ENCODE data around the gene C7orf57.
"Not testable (repeated sequence)": the region's sequence is repeated elsewhere in the genome, so short reads cannot be mapped to it uniquely, and the experiment has no call there.

The C7orf57 gene

DNA sequence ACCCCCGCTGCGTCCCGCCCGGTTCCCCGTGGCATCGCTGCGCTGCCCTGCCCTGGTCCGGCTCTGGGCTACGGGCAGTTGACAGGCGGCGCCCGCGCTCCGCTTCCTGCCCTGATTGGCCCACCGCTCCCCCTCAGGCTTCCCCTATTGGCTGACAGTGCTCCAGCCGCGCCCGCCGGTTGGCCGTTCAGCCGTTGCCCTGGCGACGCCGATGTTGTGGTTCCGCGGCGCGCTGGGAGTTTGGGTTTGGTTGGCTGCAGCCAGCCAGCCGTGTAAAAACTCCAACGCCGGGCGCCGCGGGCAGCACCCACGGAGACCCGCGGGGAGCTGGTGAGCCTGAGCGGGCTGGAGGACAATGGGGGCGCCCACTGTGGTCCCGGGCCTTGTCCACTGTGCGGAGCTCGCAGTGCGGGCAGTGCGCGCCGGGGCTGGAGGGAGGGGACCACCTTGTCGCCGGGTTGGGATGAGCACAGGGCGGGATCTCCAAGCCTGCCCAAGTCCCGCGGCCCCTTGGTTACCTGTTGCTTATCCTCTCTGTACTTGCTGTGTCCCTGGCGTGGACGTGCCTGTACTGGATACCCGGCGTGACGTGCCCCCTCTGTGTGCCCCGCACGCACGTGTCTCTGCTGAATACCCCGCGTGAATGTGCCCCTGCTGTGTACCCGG is at the start of gene C7orf57:
TSS of gene C7orf57 (plus strand) at position 243 of the 666 bp plus-strand sequence. CDS start 766 bp downstream, outside the sequence.
- DNase-seq: no peak

DNA sequence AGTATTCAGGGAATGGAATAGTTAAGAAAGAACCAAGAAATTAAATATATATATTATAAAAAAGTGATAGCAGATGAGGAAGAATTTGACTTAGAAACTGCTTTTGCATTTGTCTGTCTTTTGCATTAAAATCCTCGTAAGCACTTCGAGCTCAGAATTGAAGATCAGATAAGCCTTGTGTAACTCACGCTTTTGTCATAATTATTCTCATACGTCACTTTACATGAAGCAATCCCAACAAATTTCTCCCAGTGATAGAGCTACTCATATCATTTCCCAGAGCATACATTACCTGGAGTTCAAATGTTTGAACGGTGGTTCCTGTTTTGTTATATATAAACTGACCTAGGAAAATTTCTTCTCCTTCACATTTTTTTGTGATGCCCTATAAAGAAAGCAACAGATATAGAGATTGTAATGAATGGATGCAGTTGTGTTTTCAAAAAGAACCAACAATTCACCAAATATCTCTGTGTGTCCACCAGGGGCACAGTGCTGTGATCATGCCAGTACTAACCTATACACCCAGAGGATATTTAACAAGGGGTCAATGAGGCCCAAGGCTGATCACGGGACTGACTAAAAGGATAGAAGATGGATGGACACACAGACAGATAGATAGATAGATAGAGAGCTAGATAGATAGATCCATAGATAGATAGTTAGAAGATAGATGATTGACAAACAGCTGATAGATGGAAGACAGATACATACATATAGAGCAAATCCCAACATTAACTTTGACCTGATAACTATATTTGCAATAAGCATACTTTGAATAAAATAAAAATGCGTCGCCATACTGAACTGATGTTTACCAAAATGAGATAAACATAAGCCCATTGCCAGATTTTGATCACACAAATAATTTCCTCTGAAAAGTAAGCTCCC is 46.6 kb upstream of the C7orf57 start:
- DNase-seq: no peak

DNA sequence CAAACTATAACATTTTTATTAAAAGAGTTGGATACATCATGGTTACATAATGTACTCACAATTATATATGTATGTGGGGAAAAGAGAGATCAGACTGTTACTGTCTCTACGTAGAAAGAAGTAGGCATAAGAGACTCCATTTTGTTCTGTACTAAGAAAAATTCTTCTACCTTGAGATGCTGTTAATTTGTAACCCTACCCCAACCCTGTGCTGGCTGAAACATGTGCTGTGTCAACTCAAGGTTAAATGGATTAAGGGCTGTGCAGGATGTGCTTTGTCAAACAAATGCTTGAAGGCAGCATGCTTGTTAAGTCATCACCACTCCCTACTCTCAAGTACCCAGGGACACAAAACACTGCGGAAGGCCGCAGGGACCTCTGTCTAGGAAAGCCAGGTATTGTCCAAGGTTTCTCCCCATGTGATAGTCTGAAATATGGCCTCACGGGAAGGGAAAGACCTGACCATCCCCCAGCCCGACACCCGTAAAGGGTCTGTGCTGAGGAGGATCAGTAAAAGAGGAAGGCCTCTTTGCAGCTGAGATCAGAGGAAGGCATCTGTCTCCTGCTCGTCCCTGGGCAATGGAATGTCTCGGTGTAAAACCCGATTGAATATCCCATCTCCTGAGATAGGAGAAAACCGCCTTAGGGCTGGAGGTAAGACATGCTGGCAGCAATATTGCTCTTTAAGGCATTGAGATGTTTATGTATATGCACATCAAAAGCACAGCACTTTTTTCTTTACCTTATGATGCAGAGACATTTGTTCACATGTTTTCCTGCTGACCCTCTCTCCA is 45.5 kb upstream of the C7orf57 start:
- DNase-seq: not testable (repeated sequence)

DNA sequence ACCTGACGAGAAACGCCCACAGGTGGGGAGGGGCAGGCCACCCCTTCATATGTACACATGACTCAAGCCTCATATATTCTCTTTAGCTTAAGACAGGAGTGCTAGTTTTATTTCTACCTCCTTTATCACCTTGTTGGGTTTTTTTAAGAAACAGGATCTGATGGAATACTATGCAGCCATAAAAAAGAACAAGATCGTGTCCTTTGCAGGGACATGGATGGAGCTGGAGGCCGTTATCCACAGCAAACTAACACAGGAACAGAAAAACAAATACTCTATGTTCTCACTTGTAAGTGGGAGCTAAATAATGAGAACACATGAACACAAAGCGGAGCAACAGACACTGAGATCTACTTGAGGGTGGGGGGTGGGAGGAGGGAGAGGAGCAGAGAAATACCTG is 44.8 kb upstream of the C7orf57 start:
- DNase-seq: no peak

DNA sequence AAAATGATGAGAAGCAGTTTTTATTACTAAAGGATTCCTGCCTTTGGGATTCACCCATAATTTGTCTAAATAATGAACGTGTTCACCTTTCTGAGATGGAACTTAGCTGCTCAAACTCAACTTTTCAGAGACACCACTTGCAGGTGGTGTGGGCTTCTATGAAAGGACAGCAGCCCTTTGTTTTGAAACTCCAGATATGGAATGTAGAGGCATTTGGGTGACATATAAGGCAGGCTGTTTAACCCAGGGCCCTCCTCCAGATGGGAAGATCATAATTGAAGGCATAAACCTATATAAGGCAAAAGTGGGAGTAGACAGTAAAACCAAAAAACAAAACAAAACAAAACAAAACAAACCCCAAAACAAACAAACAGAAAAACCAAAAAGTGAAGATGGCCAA is 44.1 kb upstream of the C7orf57 start:
- no peak for DNase-seq

DNA sequence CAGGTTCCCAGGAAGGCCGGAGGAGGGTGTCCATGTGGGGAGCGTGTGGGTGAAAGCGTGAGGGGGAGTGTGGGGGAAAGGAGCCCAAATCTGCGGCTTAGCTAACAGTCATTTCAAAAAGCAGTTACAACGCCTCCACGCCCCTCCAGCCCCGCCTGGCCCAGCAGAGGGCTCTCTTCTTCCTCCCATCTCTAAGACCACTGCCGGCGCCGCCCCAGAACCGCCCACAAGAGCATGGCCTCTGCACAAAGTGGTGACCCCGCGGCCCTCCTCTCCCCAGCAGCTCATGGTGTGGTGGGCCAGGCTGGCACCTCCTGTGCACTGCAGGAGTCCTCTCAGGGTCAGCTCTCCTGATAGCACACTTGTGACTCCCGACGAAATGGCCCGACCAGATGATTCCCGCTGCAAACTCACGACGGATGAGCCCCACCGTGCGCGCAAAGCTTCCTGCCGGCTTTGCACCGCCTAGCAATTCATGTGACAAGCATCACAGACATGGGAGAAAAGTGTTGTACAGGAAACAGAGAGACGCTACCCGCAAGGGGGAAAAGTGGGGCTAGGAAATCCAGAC is 43.5 kb upstream of the C7orf57 start:
- DNase-seq: no peak

DNA sequence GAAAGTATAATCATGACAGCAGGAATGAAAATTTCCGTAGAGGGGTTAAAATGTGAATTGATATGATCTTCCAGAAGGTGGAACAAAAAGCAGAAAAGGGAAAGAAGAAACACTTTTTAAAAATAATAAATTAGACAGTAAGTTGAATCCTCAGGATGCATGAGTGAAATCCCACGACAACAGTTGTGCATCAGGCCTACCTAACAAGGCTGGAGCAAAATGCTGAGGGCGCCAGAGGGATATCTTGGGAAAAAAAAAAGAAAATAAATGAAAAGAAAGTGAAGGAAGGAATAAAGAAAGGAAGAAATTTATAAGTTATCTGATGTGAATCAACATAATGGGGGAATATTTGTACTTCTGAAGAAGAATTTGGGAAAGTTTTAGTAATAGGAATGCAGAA is 42.9 kb upstream of the C7orf57 start:
- no peak for DNase-seq

DNA sequence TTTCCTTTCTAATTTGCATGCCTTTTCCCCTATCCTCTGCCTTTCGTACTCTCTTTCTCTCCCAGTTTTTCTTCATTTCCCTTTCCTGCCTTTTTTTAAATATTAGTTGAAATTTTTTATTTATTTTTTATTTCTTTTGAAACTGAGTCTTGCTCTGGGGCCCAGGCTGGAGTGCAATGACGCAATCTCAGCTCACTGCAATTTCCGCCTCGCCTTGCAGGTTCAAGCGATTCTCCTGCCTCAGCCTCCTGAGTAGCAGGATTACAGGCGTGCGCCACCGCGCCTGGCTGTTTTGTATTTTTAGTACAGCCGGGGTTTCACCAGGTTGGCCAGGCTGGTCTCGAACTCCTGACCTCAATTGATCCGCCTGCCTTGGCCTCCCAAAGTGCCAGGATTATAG is 35.9 kb upstream of the C7orf57 start:
- DNase-seq: no peak

DNA sequence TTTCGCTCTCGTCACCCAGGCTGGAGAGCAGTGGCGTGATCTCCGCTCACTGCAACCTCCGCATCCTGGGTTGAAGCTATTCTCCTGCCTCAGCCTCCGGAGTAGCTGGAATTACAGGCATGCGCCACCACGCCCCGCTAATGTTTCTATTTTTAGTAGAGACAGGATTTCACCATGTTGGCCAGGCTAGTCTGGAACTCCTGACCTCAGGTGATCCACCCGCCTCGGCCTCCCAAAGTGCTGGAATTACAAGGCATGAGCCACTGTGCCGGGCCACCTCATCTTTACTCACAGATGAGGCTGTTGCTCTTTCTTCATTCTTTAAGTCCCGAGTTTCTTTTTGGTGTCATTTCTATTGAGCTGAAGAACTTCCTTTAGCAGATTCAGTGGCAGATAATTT is 35.2 kb upstream of the C7orf57 start:
- not testable (repeated sequence) for DNase-seq

DNA sequence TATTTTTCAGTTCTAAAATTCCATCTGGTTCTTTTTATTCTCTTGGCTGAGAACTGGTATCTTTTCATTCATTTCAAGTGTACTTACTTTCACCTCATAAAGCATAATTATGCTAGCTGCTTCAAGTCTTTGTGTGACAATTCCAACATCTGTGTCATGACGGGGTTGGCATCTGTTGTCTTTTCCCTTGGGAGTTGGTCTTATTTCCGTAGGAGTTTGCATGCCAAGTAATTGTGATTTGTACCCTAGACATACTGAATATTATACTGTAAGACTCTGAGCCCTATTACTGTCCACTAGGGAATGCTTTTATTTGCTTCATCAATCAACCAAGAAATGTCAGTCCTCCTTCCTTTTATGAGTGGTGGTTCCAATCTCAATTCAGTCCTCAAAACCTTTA is 31.3 kb upstream of the C7orf57 start:
- DNase-seq: no peak

DNA sequence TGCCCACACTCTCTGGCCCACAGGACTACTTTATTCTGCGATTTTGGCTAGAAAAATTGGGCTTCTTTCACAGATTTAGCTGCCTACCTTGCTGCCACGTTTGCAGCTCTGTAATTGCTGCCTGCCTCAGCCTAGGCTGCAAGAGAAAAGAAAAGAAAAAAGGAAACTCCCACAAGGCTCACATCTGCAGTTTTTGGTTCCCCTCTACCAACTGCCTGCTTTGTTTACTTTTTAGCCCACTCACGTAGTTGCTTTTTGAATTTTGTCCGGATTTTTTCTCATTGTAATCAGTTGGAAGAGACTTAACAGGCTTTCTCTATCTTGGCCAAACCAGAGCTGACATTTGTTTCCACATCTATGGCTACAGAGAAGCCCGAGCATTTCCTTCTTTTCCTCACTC is 30.7 kb upstream of the C7orf57 start:
- DNase-seq: no peak

DNA sequence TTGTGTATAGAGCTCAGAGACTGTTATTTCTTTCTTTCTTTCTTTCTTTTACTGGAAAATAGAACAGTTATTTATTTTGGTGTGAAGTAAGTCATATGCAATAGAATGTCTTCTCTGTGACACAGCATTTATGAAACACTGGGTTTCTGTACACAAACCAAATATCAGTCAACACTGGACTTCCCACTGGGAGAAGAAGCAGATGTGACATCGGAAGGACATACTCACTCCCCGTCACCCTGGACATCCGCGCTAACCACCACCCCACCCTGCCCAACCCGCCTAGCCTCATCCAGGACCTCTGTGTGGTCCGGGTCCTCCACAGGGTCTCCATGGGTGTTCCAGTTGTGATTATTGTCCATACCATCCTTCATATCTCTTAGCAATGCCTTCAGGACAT is 28.5 kb upstream of the C7orf57 start:
- no peak for DNase-seq

DNA sequence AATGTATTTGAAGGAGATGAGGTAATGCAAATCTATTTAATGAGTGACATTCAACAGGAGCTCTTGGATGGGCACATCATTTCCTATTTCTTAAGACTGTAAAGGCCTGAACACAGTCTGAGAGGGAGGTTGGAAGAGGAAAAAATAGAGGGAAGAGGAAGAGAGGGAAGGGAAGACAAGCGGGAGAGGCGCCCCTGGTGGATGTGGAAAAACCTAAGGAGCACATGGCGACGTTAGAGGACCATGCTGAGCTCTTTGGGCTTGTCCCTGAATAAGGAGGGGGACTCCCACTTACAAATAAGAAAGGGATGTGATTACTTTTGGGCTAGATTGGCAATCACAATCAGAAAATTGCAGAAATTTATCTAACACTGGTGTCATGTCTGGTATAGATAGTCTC is 26.1 kb upstream of the C7orf57 start:
- no peak for DNase-seq

DNA sequence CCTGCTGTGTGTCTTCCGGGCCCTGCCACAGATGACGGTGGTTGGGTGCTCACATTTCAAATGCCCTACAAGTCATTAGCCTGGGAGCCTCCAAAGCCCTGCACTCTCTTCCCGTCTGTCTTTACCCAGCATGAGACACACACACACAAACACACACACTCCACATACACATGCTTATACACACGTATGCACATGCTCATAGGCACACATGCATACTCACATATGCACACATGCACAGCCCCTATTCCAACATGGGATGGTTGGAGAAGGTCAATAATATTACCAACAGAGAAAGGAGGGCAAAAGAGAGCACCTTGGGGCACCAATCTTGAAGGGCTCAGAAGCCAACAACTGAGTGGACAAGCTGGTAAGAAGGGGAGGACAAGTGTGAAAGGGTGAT is 25.4 kb upstream of the C7orf57 start:
- no peak for DNase-seq

DNA sequence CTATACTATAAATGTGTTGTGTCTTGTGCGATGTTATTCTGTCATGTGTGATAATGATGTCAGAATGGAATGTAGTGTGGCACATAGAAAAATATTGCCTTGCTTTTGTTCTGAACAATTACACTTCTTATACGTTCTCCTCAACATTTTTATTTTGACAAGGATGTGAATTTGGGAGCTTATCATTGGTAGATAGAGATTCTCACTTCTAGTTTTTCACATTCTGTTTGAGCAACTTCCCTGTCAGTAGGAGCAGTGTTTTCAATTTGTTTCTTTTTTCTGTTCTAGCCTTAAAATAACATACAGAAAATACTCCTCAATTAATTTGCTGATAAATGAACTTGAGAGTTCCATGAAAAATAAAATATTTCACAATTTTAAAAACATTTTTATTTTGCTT is 24.0 kb upstream of the C7orf57 start:
- DNase-seq: no peak

DNA sequence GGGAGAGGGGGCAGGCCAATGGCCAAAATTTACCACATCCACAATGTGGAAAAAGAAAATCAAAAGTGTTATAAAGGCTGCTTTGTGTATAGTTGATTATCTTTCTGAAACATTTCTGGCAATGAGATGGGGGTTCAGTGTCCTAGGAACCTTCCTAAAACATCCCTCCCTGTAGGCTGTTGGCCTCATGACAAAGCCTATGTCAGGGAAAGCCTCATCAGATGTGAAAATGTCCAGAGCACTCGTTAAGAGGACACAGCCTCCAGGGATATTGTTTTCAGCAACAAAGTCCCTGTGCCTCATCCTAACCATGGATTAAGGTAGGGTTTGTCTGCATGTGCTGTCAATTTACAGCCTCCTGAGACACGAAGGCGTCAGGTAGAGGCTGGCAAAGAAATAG is 23.4 kb upstream of the C7orf57 start:
- no peak for DNase-seq

DNA sequence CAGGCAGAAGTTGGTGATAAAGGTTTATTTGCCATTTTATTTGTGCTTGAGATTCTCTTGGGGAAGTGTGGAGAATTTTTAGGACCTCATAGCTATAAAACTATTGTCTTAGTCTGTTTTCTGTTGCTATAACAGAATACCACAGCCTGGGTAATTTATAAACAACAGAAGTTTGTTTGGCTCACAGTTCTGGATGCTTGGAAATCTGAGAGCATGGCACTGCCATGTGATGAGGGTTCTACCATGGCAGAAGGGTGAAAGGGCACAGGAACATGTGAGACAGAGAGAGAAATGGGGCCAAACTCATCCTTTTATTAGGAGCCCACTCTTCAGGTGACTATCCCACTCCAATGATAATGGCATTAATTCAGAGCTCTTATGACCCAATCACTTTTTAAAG is 18.7 kb upstream of the C7orf57 start:
- no peak for DNase-seq

DNA sequence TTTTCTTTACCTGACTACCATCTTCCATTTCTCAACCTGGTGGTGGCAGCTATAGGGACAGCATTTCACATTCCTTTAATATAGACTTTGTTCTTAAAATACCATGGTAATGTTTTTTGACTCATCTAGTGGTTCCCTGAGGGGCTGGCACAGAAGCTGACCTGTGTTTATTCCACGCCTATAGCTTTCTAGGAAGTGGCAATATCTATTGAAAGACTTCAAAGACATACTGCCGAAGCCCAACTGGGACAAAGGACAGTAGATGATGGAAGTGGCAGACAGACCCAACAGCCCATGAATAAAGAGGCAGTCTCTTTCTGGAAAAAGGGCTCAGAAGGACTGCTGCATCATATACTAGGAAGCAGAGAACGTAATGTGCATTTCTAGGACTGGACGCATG is 17.7 kb upstream of the C7orf57 start:
- no peak for DNase-seq

DNA sequence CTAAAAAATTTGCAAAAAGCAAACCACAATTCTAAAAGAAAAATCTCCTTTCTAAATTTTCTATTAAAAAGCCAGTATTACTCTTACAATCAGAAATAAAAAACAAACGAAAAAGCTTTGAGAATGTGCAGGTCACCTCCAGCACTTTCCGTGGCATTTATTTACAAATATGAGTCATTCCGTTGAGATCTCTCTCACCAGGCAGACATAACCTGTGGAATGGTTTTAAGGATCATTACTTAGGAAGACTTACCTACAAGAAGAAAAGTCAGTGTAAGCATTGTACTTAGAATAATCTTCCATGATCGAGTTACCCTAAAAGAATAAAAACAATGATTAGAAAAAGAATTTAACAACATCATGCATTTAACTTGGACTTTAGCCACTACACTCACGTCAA is 9.7 kb upstream of the C7orf57 start:
- no peak for DNase-seq

DNA sequence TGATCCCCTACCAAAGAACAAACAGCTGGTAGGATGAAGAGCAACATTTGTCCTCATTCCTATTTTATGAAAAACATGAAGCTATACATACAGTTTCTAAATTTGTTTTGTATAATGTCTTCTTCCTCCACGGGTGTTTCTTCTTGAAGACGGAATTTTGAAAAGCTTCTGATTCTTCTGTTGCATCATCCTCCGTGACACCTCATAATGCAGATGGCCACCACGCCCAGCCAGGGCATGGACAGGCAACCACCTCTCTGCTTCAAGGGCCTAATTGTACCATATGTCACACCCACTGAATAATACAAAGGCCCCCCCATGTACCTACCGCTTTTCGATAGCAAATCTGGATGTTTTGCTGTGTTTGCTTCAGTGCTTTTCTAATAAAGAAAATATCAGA is 6.4 kb upstream of the C7orf57 start, which contains the start of gene SUN3:
TSS of gene SUN3 (minus strand) at position 170 of the 400 bp plus-strand sequence. CDS start at position 1, 169 bp downstream.
- no peak for DNase-seq

DNA sequence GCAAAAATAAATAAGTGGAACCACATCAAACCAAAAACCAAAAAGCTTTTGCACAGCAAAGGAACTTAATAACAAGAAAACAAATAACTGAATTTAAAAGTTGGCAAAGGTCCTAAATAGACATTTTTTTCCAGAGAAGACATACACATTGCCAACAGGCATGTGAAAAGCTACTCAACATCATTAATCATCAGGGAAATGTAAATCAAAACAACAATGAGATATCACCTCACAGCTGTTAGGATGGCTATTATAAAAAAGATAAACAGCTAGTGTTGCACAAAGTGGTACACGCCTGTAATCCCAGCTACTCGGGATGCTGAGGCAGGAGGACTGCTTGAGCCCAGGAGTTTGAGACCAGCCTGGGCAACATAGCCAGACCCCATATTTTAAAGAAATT is 4.2 kb upstream of the C7orf57 start:
- DNase-seq: no peak

DNA sequence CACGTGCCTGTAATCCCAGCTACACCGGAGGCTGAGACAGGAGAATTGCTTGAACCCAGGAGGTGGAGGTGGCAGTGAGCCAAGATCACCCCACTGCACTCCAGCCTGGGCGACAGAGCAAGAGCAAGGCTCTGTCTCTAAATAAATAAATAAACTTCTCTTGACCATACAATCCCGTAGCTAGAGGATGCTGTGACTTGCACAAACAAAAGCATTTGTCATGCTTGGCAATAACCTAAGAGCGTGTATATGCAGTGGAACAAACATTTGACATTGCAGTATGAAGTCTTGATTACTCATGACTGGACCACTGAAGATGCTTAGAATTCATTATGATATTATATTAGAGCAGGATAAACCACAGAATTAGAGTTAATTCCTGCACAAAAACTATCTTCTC is 1.4 kb upstream of the C7orf57 start:
- no peak for DNase-seq

DNA sequence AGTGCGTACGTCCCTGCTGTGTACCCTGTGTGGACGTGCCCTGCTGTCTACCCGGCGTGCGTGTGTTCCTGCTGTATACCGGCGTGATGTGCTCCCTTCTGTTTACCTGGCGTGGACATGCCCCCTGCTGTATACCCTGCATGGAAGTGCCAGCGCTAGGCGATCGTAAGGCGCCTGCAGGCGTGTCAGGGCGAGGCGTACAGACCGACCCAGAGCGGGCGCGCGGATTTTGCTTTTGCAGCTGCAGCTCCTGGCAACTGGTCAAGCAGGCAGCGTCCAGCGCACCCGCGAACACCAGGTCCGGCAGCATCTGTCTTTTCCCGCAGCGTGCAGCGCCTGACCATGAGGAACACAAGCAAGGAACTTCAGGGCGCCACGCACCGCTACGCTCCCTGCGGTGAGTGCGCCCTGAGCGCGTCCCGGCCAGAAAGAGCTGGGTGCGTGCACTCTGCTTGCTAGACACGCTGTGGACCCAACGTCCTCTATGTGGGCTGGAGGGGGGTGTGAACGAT is 680 bp downstream of the C7orf57 start:
- DNase-seq: no peak

All from NCI-H187 treated with DMSO at 0.1 percent for 48 hours (cell line).